Adrenal gland (tissue), 12 donors: ENCODE results near the gene METTL25B. TPM values are rescaled to one million over a fixed set of nuclear protein-coding genes. Genes with fewer than 3 reads are reported as not detected.
A peak's percentile ranks its signal among the peaks of the same experiment; 100 is the strongest.
"Not testable (repeated sequence)": the region's sequence is repeated elsewhere in the genome, so short reads cannot be mapped to it uniquely, and the experiment has no call there.

Source experiments
- DNase-seq, 7 donors: peaks; one replicate each; pipeline ENCODE4 v3.0.0-alpha.2; 2019 to 2020
- H3K27ac ChIP-seq, 5 donors: fragments of 200-600 bp; sonication (generic) in 4 of 5; 1 replicate in 3 of 5; 2 replicates in 2 of 5; pipeline versions ENCODE4 v1.5.1 to v1.8.0; 2016 to 2020; ENCODE audit warnings: mild to moderate bottlenecking in 1 of 5
- H3K27me3 ChIP-seq: fragments of 200-600 bp; 2 replicates; pipeline ENCODE4 v1.8.0; 2021
- H3K36me3 ChIP-seq, 2 donors: fragments of 200-600 bp; replicated peaks in 1 of 2; 1 replicate in 1 of 2; 2 replicates in 1 of 2; pipeline versions ENCODE4 v1.5.1 to v1.8.0; 2018 to 2022
- H3K4me1 ChIP-seq, 2 donors: fragments of 200-600 bp; replicated peaks in 1 of 2; 1 replicate in 1 of 2; 2 replicates in 1 of 2; pipeline versions ENCODE4 v1.5.1 to v1.8.0; 2018 to 2021
- H3K4me3 ChIP-seq, 4 donors: fragments of 200-600 bp; sonication (generic) in 3 of 4; one replicate each; pipeline ENCODE4 v1.5.1; 2016 to 2018
- H3K9me3 ChIP-seq, 3 donors: fragments of 200-600 bp; sonication (generic) in 1 of 3; replicated peaks in 1 of 3; 1 replicate in 2 of 3; 2 replicates in 1 of 3; pipeline versions ENCODE4 v1.5.1 to v1.8.0; 2016 to 2021
- POLR2A ChIP-seq, 2 donors: fragments of 450-650 bp; IDR thresholded peaks; one replicate each; pipeline ENCODE4 v1.6.1; 2017; ENCODE audit warnings: antibody characterized with exemption in 2 of 2, mild to moderate bottlenecking in 2 of 2, moderate library complexity in 1 of 2
- WGBS, 4 donors: extraction: QIAGEN DNeasy Blood & Tissue Kit in 2 of 4; methylation state at CpG; one replicate each; pipeline versions ENCODE4 v1.1.5 to v1.1.7; 2013 to 2017; 5-methylcytosine and 5-hydroxymethylcytosine counted together
- intact Hi-C, 2 donors: fragments of 100-400 bp; cut with DNase I; formaldehyde crosslinking; loops; one replicate each; pipeline versions ENCODE4 v1.14.1 to v1.15.0; 2022 to 2023
- polyA plus RNA-seq, 3 donors: library from polyadenylated mRNA; stranded (reverse); fragments of 200-250 nt in 2 of 3; fragments of 350-450 nt in 1 of 3; fragmentation: Illumina TruSeq in 1 of 3; extraction: RNeasy Lipid Tissue Mini Kit (QIAGEN cat#74804) in 1 of 3; gene quantifications; one replicate each; pipeline ENCODE4 v1.2.3, GENCODE V29; 2013 to 2014
- total RNA-seq, 9 donors: library from RNA; depleted of rRNA in 4 of 9; stranded (reverse); fragments of >200 nt in 4 of 9; fragments of 120-200 nt in 1 of 9; fragmentation: NEBNext Ultra II Directional in 1 of 9; extraction: Animal tissue kit (Norgen Biotek cat#: 25700) in 1 of 9; gene quantifications; one replicate each; pipeline versions ENCODE4 v1.1.0 to v1.2.4, GENCODE V29; 2013 to 2023
- TF ChIP-seq, protein P1 (sequence below), 6 experiments: fragments of 450-650 bp in 4 of 6; fragments of 200-600 bp in 2 of 6; sonication (generic) in 1 of 6; IDR thresholded peaks; 1 replicate in 5 of 6; 2 replicates in 1 of 6; pipeline versions ENCODE4 v1.5.1 to v1.8.0; 2016 to 2021; ENCODE audit warnings: antibody characterized with exemption in 6 of 6, mild to moderate bottlenecking in 2 of 6, moderate library complexity in 1 of 6
- donor health status: healthy with polysubstance abuse.
- donor health status: Bipolar disorder and iron deficiency.
- donor health status: DM: yes; HTN: yes; CAD: no.
- donor health status: DM: no; HTN: no; CAD: no.
- donor health status: DM: no; HTN: no; CAD: no.
- donor health status: DM: yes; HTN: yes; CAD: no.

The METTL25B gene
- total and polyA plus RNA-seq, 12 donors = 17.4 to 140 (median 32.5) TPM

DNA sequence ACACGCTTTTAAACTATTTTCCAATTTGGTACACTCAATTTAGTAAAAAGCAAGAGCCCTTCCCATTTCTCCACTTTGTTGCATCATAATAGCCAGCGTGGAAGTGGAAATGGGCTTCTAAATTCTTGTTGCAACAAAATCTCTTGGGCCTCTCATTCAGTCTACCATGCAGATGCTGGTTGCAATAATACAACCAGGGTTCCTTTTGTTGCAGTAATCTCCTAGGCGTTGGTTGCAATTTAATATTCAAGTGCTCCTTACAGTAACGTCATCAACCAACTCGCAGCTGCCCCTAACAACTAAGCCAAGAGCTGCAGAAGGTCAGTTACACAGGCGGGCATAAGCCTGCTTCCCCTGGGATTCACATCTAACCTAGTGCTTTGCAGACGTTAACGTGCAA lies 25.9 kb downstream of the METTL25B start:
- peaks cover 23 to 25% of the 10 kb centered on the region in 2 donors for H3K4me1 ChIP-seq
- no peaks in the 10 kb centered on the region for H3K27me3 ChIP-seq
- WGBS, 4 donors = 79 to 84% (median 82%) methylated on average over 7 to 8 of the region's 8 CpGs
- no peak for DNase-seq
- intact Hi-C loops = no loop called here
- no peak overlapping the region for H3K4me3 ChIP-seq
- TF ChIP-seq POLR2A (IDR thresholded peaks at IDR 0.05) = no peak
- TF ChIP-seq, protein P1, sequence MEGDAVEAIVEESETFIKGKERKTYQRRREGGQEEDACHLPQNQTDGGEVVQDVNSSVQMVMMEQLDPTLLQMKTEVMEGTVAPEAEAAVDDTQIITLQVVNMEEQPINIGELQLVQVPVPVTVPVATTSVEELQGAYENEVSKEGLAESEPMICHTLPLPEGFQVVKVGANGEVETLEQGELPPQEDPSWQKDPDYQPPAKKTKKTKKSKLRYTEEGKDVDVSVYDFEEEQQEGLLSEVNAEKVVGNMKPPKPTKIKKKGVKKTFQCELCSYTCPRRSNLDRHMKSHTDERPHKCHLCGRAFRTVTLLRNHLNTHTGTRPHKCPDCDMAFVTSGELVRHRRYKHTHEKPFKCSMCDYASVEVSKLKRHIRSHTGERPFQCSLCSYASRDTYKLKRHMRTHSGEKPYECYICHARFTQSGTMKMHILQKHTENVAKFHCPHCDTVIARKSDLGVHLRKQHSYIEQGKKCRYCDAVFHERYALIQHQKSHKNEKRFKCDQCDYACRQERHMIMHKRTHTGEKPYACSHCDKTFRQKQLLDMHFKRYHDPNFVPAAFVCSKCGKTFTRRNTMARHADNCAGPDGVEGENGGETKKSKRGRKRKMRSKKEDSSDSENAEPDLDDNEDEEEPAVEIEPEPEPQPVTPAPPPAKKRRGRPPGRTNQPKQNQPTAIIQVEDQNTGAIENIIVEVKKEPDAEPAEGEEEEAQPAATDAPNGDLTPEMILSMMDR (IDR thresholded peaks at IDR 0.05) = no peak
- no peaks in the 10 kb centered on the region for H3K9me3 ChIP-seq
- H3K27ac ChIP-seq = no peak overlapping the region
- H3K36me3 ChIP-seq = no peaks in the 10 kb centered on the region

DNA sequence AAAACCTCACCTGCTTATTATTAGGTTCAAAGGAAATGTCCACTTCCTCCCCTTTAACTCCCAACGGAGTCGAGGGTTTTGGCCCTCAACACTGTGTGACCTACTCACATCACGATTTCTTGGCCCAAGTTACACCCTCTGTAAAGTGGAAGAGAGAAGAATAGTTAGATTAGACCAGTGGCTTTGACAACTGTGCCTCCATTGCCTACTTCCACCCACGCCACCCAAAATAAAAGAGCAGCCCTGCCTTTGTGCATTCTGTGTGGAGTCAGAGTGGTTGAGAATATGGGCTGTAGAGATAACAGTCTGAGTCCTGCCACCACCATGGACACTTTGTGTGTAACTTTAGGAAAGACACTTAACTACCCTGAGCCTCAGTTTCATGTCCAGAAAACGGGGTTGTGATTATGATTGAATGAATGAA lies 27.3 kb downstream of the METTL25B start:
- H3K4me3 ChIP-seq = no peak overlapping the region
- intact Hi-C loops = no loop called here
- H3K4me1 ChIP-seq = peaks cover 11 to 13% of the 10 kb centered on the region in 2 donors
- TF ChIP-seq, protein P1 (IDR thresholded peaks at IDR 0.05) = no peak
- TF ChIP-seq POLR2A (IDR thresholded peaks at IDR 0.05) = no peak
- no peak overlapping the region for H3K27ac ChIP-seq
- no peaks in the 10 kb centered on the region for H3K9me3 ChIP-seq
- no peaks in the 10 kb centered on the region for H3K27me3 ChIP-seq
- no peak for DNase-seq
- 71 to 78% (median 75%) methylated on average over 5 of the region's 5 CpGs for WGBS, 4 donors
- H3K36me3 ChIP-seq = no peaks in the 10 kb centered on the region

DNA sequence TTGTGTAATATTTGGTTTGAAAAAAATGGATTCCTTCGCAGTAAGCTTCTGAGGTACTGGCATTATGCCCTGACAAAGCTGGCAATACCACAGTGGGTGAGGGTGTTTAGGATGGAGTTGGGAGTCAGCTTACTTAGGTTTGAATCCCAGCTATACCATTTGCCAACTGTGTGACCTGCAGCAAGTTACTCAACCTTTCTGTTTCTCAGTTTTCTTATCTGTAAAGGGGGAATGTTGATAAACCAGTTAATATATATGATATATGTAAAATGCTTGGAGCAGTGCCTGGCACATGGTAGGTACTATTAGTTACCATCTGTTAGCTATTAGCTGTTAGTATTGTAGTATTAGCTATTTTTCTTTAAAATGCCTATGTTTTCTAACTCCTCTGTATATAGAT lies 28.1 kb downstream of the METTL25B start:
- 91 to 100% (median 97%) methylated on average over 1 of the region's 1 CpG for WGBS, 4 donors
- no peak overlapping the region for H3K27ac ChIP-seq
- no peaks in the 10 kb centered on the region for H3K27me3 ChIP-seq
- H3K36me3 ChIP-seq = no peaks in the 10 kb centered on the region
- DNase-seq = peak in 1 of 7 donors; percentile 0
- TF ChIP-seq POLR2A (IDR thresholded peaks at IDR 0.05) = no peak
- TF ChIP-seq, protein P1 (IDR thresholded peaks at IDR 0.05) = no peak
- H3K4me3 ChIP-seq = no peak overlapping the region
- intact Hi-C loops = no loop called here
- H3K4me1 ChIP-seq = peaks cover 11 to 13% of the 10 kb centered on the region in 2 donors
- no peaks in the 10 kb centered on the region for H3K9me3 ChIP-seq

DNA sequence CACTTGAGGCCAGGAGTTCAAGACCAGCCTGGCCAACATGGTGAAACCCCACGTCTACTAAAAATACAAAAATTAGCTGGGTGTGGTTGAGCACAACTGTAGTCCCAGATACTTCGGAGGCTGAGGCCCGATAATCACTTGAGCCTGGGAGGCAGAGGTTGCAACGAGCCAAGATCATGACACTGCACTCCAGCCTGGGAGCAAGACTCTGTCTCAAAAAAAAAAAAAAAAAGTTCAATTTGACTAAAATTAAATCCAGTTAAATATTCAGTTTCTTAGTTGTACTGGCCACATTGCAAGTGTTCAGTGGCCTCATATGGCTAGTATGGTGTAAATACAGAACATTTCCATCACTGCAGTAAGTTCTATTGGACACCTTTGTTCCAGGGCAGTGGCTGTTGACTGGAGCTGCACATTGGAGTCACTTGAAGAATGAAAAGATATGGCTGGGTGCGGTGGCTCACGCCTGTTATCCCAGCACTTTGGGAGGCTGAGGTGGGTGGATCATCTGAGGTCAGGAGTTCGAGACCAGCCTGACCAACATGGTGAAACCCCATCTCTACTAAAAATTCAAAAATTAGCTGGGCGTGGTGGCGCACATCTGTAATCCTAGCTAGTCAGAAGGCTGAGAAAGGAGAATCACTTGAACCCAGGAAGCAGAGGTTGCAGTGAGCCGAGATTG lies 29.4 kb downstream of the METTL25B start:
- WGBS, 4 donors = 91 to 98% (median 96%) methylated on average over 10 of the region's 10 CpGs
- intact Hi-C loops, H3K27ac ChIP-seq, H3K27me3 ChIP-seq, H3K36me3 ChIP-seq, H3K4me1 ChIP-seq, H3K4me3 ChIP-seq, H3K9me3 ChIP-seq: not testable (repeated sequence)
- peak in 1 of 7 donors; percentile 8 for DNase-seq
